ENCODE data around the gene MYH16. TPM values are rescaled to one million over a fixed set of nuclear protein-coding genes. Genes with fewer than 3 reads are reported as not detected.
A peak's percentile ranks its signal among the peaks of the same experiment; 100 is the strongest.

Gene MYH16
- total RNA-seq, 1 donor from 2014 or later = not detected

GRCh38 chr7:99311702-99312101 is 39.1 kb downstream of the MYH16 start:
- H3K4me2 ChIP-seq = no peak overlapping the region
- Mint-ChIP-seq H3K36me3 (peaks cover 3% of the 10 kb centered on the region), H3K27me3 (ENCODE audit: insufficient read depth, low read depth) (peaks cover 7% of the 10 kb centered on the region), H3K27ac (no peak overlapping the region), H3K9me3 (peaks cover 3% of the 10 kb centered on the region), H3K4me1 (no peaks in the 10 kb centered on the region), H3K4me3 (no peak overlapping the region)
- no peaks in the 10 kb centered on the region for H4K20me1 ChIP-seq (ENCODE audit: low read depth)
- no peaks in the 10 kb centered on the region for H3F3A ChIP-seq (ENCODE audit: low read depth)
- H3K9me3 ChIP-seq (ENCODE audit: low read depth) = no peaks in the 10 kb centered on the region
- H3K4me3 ChIP-seq = no peak overlapping the region
- no peaks in the 10 kb centered on the region for H3K36me3 ChIP-seq
- no peak overlapping the region for H3K9ac ChIP-seq
- no peaks in the 10 kb centered on the region for H3K4me1 ChIP-seq
- H3K79me2 ChIP-seq (ENCODE audit: low read depth) = no peaks in the 10 kb centered on the region
- DNase-seq (ENCODE audit: low spot score) = no peak
- H3K27me3 ChIP-seq = no peaks in the 10 kb centered on the region
- no peak overlapping the region for H2AFZ ChIP-seq (replicated peaks)
- TF ChIP-seq EZH2 (IDR thresholded peaks at IDR 0.05) (no peak), CTCF (IDR thresholded peaks at IDR 0.05) (no peak), EZH2phosphoT487 (IDR thresholded peaks at IDR 0.05) (no peak)
- H3K27ac ChIP-seq = no peak overlapping the region

GRCh38 chr7:99312316-99313203 is 39.9 kb downstream of the MYH16 start:
- no peak overlapping the region for H3K27ac ChIP-seq
- no peak overlapping the region for H3K4me3 Mint-ChIP-seq
- DNase-seq (ENCODE audit: low spot score) = peak; percentile 78
- no peak overlapping the region for H2AFZ ChIP-seq (replicated peaks)
- TF ChIP-seq CTCF (IDR thresholded peaks at IDR 0.05) = peak; percentile 95
- TF ChIP-seq EZH2phosphoT487 (IDR thresholded peaks at IDR 0.05) = no peak
- TF ChIP-seq EZH2 (IDR thresholded peaks at IDR 0.05) = no peak
- H4K20me1 ChIP-seq (ENCODE audit: low read depth) = no peaks in the 10 kb centered on the region
- H3K9me3 Mint-ChIP-seq = peaks cover 3% of the 10 kb centered on the region
- no peaks in the 10 kb centered on the region for H3K9me3 ChIP-seq (ENCODE audit: low read depth)
- H3K36me3 Mint-ChIP-seq = peaks cover 3% of the 10 kb centered on the region
- no peak overlapping the region for H3K27ac Mint-ChIP-seq
- no peaks in the 10 kb centered on the region for H3K79me2 ChIP-seq (ENCODE audit: low read depth)
- H3K4me3 ChIP-seq = no peak overlapping the region
- H3K36me3 ChIP-seq = no peaks in the 10 kb centered on the region
- H3K27me3 ChIP-seq = no peaks in the 10 kb centered on the region
- no peak overlapping the region for H3K4me2 ChIP-seq
- H3K27me3 Mint-ChIP-seq (ENCODE audit: insufficient read depth, low read depth) = peaks cover 4% of the 10 kb centered on the region
- H3K9ac ChIP-seq = no peak overlapping the region
- no peaks in the 10 kb centered on the region for H3F3A ChIP-seq (ENCODE audit: low read depth)
- no peaks in the 10 kb centered on the region for H3K4me1 Mint-ChIP-seq
- no peaks in the 10 kb centered on the region for H3K4me1 ChIP-seq

DNA sequence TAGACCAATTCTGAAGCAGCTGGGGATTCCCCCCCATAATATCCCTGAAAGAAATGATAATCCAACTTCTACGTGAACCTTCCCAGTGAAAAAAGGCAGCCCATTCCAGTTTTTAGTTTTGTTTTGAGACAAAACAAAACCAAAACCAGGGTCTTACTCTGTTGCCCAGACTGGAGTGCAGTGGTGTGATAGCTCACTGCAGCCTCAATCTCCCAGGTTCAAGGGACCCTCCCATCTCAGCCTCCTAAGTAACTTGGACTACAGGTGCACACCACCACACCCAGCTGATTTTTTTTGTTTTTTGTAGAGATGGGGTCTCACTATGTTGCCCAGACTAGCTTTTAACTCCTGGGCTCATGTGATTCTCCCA is 40.5 kb downstream of the MYH16 start:
- H3K4me2 ChIP-seq = no peak overlapping the region
- no peak overlapping the region for H3K27ac Mint-ChIP-seq

More for the DNA sequence above, 40.5 kb downstream of the MYH16 start:
- no peak for DNase-seq (ENCODE audit: low spot score)
- no peak overlapping the region for H2AFZ ChIP-seq (replicated peaks)
- H3K4me3 ChIP-seq = no peak overlapping the region
- H3K27me3 ChIP-seq = no peaks in the 10 kb centered on the region
- no peaks in the 10 kb centered on the region for H3F3A ChIP-seq (ENCODE audit: low read depth)
- Mint-ChIP-seq H3K27me3 (ENCODE audit: insufficient read depth, low read depth) (peaks cover 4% of the 10 kb centered on the region), H3K36me3 (peaks cover 3% of the 10 kb centered on the region), H3K4me1 (no peaks in the 10 kb centered on the region), H3K9me3 (peaks cover 3% of the 10 kb centered on the region), H3K4me3 (no peak overlapping the region)
- no peak overlapping the region for H3K27ac ChIP-seq
- H4K20me1 ChIP-seq (ENCODE audit: low read depth) = no peaks in the 10 kb centered on the region
- H3K36me3 ChIP-seq = no peaks in the 10 kb centered on the region
- no peaks in the 10 kb centered on the region for H3K9me3 ChIP-seq (ENCODE audit: low read depth)
- no peaks in the 10 kb centered on the region for H3K79me2 ChIP-seq (ENCODE audit: low read depth)
- no peak overlapping the region for H3K9ac ChIP-seq
- TF ChIP-seq EZH2phosphoT487 (IDR thresholded peaks at IDR 0.05) = no peak
- peak; percentile 2 for TF ChIP-seq CTCF (IDR thresholded peaks at IDR 0.05)
- no peak for TF ChIP-seq EZH2 (IDR thresholded peaks at IDR 0.05)
- H3K4me1 ChIP-seq = no peaks in the 10 kb centered on the region
